ENCODE measurements around the gene BCL6. TPM values are rescaled to one million over a fixed set of nuclear protein-coding genes. Genes with fewer than 3 reads are reported as not detected.

BCL6 gene
- total and polyA plus RNA-seq, 2 experiments from 2014 or later, result 2.6 to 5.9 TPM

GRCh38 chr3:187739094-187739560, 6.1 kb downstream of the BCL6 start:
- Mint-ChIP-seq H3K9me3 (no peaks in the 10 kb centered on the region), H3K27ac (peak overlapping the region; percentile 46; the same call in 1 of the 2 replicates), H3K4me1 (peaks cover 44% of the 10 kb centered on the region), H3K4me3 (peak overlapping the region; percentile 81), H3K27me3 (ENCODE audit: insufficient read depth, low read depth, poor library complexity) (peaks cover 47% of the 10 kb centered on the region), H3K36me3 (ENCODE audit: low read depth) (no peaks in the 10 kb centered on the region)
- no peaks in the 10 kb centered on the region for H3K36me3 ChIP-seq (ENCODE audit: insufficient read depth)
- H3K79me2 ChIP-seq (replicated peaks; ENCODE audit: insufficient read depth), result 0 out of 2 replicates have a peak, but pooled peaks cover 3% of the 10 kb centered on the region
- ATAC-seq (peak; percentile 6), DNase-seq (ENCODE audit: low spot score) (peak; percentile 43)
- H4K20me1 ChIP-seq (replicated peaks; ENCODE audit: insufficient read depth), result no peaks in the 10 kb centered on the region
- peaks cover 64% of the 10 kb centered on the region for H3K27me3 ChIP-seq (ENCODE audit: insufficient read depth)
- peaks cover 28% of the 10 kb centered on the region for H3K4me1 ChIP-seq (ENCODE audit: insufficient read depth)
- no peaks in the 10 kb centered on the region; the same call in 1 of the 2 replicates for H3F3A ChIP-seq (replicated peaks; ENCODE audit: low read depth)
- peak overlapping the region; percentile 82 for H3K4me3 ChIP-seq
- peak overlapping the region; percentile 87 for H3K4me2 ChIP-seq
- H3K9me2 ChIP-seq (ENCODE audit: insufficient read depth), result no peaks in the 10 kb centered on the region
- TF ChIP-seq ZNF462 (CRISPR knock-in tag; IDR thresholded peaks at IDR 0.05), result no peak
- no peak for TF ChIP-seq JUNB (IDR thresholded peaks at IDR 0.05; ENCODE audit: unreplicated experiment)
- no peak for TF ChIP-seq ETS1 (IDR thresholded peaks at IDR 0.05)
- TF ChIP-seq EZH2phosphoT487 (IDR thresholded peaks at IDR 0.05; ENCODE audit: unreplicated experiment), result no peak
- TF ChIP-seq NANOG (IDR thresholded peaks at IDR 0.05; ENCODE audit: borderline replicate concordance), result no peak
- no peak for TF ChIP-seq STAT1 (IDR thresholded peaks at IDR 0.05; ENCODE audit: unreplicated experiment)
- no peak for TF ChIP-seq POLR2AphosphoS5 (IDR thresholded peaks at IDR 0.05; ENCODE audit: low read depth)
- TF ChIP-seq REST (IDR thresholded peaks at IDR 0.05; ENCODE audit: unreplicated experiment), result no peak
- TF ChIP-seq ZNF114 (CRISPR knock-in tag; IDR thresholded peaks at IDR 0.05), result no peak
- TF ChIP-seq CREB1 (CRISPR knock-in tag; IDR thresholded peaks at IDR 0.05; ENCODE audit: low read depth), result no peak
- TF ChIP-seq EZH2 (IDR thresholded peaks at IDR 0.05; ENCODE audit: low read depth, unreplicated experiment), result peak; percentile 18
- TF ChIP-seq ZNF331 (CRISPR knock-in tag; IDR thresholded peaks at IDR 0.05; ENCODE audit: low read depth), result no peak
- 0 out of 4 replicates have a peak, but pooled peaks of 1 of the 2 experiments have one; percentile 3 for TF ChIP-seq CTCF (conservative IDR thresholded peaks at IDR 0.05; ENCODE audit: low read depth in 2 of 2)
- peak overlapping the region; percentile 20 for H2AFZ ChIP-seq
- 0 out of 2 replicates have a peak overlapping the region, but pooled peaks have one; percentile 51 for H3K27ac ChIP-seq (ENCODE audit: low read depth)
